HG02571 (cell line): ENCODE data around the gene CFAP46.

ENCODE experiments used
- ATAC-seq: cut with Tn5 transposase; IDR thresholded peaks from one replicate; pipeline ENCODE4 v1.9.1; 2021; ENCODE audit warnings: mild to moderate bottlenecking, moderate library complexity; ENCODE audit not compliant: unreplicated experiment

Gene CFAP46

DNA sequence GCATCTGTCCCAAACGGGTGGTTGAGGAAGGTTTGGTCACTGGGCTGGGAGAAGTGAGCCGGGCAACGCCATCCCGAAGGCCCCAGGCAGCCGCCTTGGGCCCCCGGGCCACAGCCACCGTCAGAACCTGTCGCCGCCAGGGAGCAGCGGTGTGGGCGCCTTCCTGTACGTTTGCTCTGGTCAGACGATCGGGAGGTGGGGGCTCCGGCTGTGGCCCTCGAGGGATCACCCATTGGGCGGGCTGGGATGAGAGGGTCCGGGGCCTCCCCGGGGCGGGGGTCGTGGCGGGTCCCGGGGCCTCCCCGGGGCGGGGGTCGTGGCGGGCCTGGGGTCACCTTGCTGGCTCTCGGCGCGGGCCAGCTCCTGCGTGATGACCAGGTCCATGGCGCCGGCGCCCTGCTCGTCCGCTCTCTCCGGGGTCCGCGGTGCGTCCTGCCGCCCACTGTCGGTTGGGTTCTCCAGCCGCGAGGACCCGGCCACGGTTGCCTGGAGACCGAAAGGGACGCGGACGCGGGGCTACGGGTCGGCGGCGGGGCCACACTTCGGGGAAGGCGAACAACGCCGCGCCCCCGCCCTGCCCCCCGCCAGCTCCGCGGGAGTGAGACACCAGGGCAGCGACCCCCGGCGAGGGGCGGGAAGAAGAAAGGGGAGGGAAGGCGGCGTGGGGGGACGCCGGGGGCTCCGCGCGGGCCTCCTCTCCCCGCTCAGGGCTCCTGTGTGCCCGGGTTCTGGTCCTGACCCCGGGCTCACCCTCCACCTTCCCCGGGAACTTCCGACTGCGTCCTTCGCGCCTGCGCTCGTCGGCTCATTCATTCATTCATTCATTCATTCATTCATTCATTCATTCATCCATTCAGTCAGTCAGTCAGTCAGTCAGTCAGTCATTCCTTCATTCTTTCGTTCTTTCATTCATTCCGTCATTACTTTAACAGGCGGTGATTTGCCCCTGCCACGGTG is at the start of gene CFAP46:
Gene CFAP46, minus strand, starts transcription at position 470 of the 957 bp plus-strand sequence. Its CDS starts 86 bp downstream, at position 384.
- ATAC-seq: no peak

DNA sequence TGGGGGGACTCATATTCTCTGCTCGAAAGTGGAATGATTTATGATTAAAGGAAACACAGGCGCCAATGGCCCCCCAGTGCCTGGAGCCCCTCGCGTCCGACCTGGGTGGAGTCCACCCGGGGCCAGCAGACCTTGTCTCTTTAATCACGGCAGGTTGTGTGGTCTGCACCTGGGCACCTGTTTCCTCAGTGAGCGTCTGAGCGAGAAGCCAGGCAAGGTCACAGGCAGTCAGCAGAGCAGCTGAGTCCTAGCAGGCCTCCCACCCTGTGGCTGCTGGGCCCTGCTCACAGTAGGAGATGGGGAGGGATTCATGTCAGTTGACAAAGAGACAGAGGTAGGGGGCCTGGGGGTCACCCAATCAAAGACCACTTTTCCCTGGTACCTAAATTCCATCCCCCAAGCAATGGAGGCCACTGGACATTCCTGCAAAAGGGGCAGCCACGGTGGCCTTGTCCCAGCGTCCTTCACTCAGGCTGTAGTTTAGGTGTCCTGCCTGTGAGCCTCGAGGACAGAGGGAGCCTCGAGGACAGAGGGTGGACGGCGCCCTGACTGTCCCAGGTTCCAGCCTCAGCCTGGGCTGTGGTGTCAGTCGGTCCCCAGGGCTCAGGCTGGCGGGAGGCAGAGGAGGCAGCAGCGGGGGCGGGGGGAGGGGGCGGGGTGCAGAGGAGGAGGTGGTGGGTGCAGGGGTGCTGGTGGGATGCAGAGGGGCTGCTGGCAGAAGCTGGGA is 49.5 kb upstream of the CFAP46 start:
- no peak for ATAC-seq

DNA sequence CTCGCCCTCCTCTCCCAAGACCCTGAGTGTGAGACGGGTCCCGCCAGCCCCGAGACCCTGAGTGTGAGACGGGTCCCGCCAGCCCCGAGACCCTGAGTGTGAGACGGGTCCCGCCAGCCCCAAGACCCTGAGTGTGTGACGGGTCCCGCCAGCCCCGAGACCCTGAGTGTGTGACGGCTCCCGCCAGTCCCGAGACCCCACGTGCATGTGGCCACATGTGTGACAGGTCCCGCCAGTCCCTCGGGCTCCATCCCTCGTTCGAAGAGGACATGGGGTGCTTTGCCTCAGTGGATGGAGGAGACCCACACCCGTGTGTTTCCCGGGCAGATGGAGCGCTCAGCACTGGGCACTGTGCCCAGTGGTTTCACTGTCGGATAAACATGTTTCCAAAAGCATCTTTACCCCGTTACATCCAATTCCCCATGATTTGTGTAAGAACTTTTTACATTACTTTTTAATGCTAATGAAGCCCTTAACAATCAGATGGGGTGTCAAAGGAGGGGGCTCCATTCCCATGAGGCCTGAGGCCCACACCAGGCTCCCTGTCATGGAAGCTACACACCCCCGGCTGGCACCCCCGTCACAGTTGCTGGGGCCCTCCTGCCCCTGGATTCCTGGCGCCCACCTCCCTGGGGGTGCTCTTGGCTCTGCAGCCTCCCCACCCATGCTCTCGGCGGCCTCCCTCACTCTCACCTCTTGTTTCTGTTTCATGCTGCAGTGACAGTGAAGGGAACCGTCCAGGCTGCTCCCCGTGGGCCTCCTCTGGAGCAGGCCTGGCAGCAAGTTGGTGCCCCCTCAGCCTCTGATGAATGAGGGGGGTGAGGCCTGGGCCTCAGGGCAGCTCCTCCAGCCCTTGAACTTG is 48.5 kb upstream of the CFAP46 start:
- no peak for ATAC-seq

DNA sequence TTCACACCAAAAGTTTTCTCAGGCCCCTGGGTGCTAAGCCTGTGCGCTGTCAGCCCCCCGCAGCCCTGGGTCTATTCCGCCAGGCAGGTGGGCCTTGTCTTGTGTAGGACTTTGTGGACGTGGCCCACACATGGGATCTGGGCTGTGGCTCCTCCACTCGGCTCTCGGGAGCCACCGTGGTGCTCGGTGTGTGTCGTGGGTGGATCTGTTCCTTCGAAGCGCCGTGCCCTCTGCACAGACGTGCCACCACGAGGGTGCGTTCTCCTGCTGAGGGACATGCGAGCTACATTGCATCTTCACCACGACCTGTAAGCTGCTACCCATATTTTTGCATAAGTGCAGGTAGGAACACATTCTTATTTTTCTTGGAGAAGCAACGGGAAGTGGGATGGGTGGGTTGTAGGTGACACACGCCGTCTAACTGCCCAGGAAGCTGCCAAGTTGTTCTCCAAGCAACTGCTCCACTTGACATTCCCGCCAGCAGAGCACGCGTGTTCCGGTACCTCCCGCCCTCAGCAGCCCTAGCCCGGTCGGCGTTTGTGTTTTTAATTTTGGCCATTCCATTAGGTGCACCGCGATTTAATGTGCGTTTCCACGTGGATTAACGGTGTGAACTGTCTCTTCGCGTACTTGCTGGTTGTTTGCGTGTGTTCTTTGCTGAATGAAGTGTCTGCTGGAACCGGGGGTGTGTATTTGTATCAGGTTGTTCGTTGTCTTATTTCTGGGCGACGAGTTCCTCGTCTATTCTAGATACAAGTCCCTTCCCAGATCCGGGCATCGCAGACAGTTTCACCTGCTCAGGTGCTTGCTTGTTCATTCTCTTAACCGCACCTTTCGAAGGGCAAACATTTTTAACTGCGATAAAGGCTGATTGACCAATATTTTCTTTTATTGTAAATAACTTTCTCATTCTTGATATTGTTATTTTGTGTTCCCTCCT is 47.4 kb upstream of the CFAP46 start:
- no peak for ATAC-seq

DNA sequence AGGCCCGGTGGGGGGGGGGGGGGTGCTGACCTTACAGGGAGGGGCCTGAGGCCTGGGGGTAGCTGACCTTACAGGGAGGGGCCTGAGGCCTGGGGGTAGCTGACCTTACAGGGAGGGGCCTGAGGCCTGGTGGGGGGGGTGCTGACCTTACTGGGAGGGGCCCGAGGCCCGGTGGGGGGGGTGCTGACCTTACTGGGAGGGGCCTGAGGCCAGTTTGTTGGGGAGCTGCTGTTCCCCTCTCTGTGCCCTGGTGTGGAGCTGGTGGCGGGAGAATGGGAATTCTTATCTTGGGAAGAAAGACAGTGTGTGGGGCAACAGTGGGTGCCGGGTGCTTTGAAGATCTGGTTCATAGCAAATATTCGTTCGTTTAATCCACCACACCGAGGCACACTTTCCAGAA is 46.6 kb upstream of the CFAP46 start:
- no peak for ATAC-seq

DNA sequence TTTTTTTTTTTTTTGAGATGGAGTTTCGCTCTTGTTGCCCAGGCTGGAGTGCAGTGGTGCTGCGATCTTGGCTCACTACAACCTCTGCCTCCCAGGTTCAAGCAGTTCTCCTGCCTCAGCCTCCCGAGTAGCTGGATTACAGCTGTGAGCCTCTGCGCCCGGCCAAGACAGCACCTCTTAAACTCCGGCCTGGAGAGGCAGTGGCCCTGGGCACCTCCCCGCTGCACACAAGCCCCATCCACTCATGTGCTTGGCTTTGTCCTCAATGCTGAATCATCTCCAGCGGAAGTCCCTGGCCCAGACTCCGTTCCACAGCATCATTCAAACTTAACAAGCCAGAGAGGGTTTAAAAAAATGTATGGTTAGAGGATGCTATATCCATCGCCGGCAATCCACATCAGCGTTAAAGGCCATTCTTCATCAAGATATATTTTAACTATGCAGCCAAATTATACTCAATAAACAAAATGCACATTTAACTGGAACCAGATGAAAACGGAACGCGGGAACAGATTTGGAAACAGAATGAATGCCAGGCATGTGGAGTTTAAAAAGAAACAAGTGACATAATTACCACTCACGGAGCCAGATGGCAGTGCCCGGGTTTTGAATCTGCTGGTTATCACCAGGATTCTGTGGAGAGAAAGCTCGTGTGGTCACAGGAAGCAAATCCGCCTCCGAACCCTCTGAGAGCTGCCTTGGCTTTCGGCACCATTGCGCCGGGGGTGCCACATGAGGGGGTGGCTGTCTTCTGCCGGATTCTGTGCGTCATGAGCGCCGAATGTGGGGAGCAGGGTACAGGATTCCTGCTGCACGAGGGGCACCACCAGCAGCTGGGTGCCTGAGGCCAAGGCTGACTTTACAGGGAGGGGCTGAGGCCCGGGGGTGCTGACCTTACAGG is 45.6 kb upstream of the CFAP46 start:
- ATAC-seq: no peak

DNA sequence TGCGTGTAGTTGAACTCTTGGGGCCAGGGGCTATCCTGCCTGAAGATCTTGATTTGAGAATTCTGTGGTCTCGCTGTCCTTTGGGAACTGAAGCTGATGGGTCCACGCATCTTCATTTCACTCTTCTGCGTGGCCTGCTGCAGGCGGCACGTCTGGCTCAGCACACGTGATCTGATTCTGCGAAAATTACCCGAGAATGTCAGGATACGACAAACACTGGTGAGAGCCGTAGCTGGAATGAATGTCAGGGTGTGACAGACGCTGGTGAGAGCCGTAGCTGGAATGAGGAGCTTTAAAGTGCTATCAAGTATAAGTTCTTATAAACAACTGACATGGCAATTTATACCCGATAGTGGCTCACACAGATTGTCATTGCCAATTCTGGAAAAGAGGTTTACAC is 44.6 kb upstream of the CFAP46 start:
- no peak for ATAC-seq

DNA sequence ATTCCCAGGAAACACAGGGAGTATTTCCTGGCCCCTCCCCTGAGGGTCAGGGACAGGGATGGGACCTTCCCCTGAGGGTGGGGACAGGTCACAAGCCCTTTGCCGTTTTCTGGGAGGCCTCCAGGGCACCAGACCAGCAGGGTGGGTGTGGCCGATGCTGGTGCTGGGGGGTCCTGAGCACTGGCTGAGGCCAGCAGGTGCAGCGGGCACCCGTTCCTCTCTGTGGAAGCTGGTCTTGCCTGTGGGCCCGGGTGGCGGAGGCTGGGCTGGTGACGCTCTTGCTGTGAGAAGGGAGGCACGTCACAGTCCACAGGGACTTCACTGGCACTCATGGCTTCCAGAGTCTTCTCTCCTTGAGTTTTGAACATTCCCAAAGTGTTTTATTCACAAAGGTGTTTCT is 44.2 kb upstream of the CFAP46 start:
- ATAC-seq: no peak

DNA sequence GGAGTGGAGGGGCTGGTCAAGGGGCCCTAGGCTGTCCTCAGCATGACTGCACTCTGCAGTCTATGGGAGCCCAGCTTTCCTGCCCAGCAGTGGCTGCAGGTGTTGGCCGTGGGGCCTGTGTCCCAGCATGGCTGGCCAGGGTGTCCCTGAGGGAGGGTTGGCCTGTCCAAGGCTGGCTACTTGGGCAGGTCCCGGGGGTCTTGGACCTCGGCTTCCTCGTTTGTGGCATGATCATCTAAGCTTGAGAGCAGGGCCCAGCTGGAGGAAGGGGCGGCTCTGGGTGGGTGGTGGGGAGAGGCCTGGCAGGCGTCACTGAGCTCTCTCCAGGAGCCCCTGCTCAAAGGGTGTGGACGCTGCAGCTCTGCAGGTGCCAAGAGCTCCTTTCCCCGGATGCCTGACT is 43.7 kb upstream of the CFAP46 start:
- no peak for ATAC-seq

DNA sequence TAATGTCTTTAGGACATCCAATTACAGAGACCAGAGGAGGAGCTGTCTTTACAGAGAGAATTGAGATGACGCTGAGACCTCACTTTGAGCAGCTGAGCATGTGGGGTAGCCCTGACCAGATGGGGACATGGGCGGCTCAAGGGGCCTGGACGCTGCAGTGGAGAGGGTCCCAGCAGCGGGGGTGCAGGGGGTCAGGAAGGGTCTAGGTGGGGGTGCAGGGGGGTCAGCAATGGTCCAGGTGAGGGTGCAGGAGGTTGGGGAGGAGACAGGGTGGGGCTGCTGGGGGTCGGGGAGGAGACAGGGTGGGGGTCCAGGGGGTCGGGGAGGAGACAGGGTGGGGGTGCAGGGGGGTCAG is 43.2 kb upstream of the CFAP46 start:
- no peak for ATAC-seq

DNA sequence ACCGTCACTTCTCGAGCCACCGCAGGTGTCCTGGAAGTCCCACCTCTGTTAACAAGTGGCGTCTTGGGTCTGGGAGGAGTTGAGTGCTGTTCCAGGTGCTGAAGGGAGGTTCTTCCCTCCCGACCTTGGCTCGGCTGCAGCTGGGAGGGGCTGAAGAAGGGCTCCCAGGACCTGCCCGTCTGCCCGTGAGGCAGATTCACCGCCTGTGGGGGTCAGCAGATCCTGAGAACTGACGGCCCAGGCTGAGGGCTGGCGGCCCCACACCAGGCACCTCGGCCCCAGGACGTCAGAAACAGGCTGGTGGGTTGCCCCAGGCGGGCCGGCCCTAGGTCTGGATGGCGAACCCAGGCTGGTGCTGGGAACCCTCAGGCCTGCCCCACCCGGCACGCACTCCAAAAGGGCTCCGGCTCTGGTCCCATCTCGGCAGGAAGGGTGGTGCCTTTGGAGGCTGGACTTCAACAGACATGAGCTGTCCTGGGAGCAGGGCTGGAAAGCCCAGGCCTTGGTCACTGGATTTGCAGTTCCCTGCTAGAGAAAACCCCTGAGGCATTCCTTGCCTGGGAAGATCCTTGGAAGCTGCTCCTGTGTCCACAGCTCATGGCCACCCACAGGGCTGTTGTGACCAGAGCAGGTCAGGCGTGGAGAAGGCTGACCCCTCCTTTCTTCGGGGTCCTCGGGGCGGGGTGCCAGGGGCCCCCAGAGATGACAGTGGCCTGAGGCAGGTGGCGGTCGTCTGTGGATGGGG is 42.6 kb upstream of the CFAP46 start:
- ATAC-seq: no peak

DNA sequence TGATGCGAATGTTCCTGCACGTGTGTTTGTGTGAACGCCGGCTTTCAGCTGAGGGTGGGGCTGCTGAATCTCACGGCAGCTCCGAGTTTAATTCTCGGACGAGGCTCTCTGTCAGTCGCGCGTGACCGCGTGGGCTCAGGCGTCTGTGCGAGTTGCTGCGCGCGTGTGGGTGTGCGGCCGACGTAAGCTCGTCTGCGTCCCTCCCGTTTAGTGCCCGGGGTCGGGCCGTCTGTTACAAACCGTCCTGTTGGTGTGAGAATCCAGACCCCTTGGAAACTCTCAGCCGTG is 41.6 kb upstream of the CFAP46 start:
- ATAC-seq: no peak

DNA sequence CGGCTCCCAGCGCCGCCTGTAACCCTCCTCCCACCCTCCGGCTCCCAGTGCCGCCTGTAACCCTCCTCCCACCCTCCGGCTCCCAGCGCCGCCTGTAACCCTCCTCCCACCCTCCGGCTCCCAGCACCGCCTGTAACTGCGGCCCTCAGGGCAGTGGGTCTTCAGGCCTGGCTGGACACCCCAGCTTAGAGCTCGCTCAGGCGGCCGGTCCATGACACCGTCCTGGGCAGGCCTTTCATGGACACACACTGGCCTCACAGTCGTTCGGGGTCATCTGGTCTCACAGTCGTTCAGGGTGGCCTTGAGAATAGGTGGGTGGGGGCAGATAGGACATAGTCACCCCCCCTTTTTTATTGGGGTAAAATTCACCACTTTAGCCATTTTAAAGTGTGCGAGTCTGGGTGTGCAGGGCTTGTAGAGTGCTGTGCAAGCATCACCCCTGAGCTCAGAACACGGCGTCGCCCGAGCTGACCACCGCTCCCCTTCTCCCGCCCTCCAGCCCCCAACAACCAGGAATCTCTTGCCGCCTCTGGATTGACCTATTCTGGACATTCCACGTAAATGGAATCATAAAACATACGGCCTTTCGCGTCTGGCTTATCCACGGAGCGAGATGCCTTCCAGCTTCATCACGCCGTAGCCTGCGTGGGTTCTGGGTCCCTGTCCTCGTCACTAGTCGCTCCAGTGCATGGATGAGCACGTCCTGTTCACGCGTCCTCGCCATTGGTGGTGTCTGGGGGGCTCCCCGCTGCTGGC is 41.1 kb upstream of the CFAP46 start:
- no peak for ATAC-seq

DNA sequence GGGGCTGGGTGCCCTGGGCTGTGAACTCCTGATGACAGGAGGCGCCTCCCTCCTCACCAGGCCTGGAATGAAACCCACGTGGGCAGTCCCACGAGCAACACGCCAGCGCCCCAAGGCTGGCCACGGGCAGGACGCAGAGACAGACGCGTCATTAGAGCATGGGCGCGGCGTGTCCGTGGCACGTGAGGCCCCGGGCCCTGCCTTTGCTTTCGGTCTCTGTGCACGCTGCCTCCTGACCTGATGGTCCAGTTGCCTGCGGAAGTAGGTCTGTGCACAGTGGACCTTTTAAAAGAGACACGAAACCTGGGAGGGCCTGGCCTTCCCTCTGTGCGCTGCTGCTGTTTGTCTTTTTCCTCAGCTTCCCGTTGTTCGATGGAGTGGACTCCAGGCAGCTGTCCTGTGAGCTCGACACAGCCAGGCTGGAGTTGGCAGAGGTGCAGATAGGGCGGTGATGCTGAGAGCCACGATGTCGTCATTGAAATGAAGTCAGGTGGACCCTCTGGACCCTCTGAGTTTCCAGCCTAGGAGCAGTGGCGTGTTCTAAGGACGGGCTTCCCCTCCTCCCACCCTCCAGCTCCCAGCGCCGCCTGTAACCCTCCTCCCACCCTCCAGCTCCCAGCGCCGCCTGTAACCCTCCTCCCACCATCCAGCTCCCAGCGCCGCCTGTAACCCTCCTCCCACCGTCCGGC is 40.1 kb upstream of the CFAP46 start:
- no peak for ATAC-seq

DNA sequence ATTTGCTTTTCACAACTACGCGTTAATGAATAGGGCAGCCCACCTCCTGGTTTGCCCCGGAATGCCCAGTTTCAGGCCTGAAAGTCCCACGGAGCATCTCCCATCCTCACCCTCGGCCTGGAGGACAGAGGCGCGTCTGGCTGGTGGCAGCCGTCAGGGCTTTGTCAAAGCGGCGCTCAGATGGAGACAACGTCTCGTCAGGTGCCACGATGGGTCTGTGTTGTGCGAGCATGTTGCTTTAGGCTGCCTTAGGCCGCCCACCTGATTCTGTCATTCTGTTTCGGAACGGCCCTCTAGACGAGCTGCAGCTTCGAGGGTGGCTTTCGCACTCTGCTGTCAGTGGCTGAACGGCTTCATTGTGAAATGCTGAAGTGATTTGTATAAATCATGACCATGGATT is 39.4 kb upstream of the CFAP46 start:
- ATAC-seq: no peak

DNA sequence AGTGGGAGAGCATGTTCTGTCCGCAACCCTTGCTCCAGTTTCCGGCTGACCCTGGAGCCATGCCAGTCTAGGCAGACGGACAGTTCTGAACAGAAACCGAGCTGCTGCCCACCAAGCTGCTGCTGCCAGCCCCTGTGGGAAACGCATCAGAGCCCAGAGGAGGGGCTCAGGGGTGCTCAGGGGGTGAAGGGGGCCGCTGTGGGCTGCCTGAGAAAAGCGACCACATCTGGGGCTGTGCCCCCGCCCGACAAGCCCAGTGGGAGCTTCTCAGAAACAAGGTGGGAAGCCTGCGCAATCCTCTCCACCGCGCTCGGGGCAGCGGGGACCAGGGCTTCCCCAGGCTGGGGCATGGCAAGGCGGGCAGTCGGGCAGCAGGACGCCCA is 38.8 kb upstream of the CFAP46 start:
- no peak for ATAC-seq

DNA sequence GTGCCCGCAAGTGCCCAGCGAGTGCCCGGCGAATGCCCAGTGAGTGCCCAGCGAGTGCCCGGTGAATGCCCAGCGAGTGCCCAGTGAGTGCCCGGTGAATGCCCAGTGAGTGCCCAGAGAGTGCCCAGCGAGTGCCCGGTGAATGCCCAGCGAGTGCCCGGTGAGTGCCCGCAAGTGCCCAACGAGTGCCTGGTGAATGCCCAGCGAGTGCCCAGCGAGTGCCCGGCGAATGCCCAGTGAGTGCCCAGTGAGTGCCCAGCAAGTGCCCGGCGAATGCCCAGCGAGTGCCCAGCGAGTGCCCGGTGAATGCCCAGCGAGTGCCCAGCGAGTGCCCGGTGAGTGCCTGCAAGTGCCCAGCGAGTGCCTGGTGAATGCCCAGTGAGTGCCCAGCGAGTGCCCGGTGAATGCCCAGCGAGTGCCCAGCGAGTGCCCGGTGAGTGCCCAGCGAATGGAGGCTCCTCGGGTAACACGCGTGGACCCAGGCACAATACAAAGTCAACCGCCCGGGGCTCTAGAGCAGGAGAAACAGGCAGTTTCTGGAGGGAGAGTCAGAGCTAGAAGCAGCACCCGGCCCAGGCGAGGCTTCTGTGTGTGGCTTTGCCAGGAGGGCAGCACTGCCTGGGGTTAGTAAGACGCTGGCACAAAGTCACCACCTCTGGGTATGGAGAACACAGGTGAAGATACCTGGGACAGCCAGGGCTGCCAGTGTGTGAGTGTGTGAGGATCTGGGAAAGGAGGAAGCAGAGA is 38.2 kb upstream of the CFAP46 start:
- ATAC-seq: no peak
